Measurements from ENCODE around the gene PDE6G. TPM values are rescaled to one million over a fixed set of nuclear protein-coding genes. Genes with fewer than 3 reads are reported as not detected.

Gene PDE6G
- total RNA-seq, 1 donor from 2014 or later = 1.2 TPM

DNA sequence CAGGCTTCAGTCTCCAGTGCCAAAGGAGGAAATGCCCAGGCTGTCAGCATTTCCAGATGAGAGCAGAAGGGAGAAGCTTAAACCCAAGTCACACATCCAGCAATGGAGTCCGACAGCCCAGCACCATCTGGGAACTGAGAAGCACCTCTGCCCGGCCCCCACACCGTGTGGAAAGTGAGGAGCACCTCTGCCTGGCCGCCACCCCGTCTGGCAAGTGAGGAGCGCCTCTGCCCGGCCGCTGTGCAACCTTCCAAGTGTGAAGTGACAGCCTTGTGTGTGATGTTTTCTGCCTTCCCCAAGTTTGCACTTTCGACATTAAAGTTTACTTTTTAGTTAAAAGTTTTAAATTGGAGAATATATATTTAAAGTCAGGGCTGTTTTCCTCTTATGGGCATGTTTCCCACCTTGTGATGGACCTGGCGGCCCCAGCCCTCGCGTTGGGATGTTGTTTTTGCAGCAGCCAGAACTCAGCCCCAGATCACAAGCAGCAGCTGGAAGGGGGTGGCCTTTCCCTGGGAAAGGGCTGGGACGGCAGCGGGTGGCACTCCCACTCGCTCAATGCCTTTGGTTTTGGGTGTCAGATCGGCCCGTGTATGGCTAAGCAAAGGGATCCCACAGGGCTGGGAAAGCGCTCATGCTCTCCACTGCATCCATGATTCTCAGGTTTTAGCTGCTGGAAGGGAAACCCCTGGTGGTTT lies 17.4 kb upstream of the PDE6G start:
- Mint-ChIP-seq H3K27ac (no peak overlapping the region), H3K36me3 (ENCODE audit: low read depth) (peaks cover 50% of the 10 kb centered on the region), H3K27me3 (no peaks in the 10 kb centered on the region), H3K4me1 (peaks cover 6% of the 10 kb centered on the region), H3K4me3 (no peak overlapping the region), H3K9me3 (no peaks in the 10 kb centered on the region)
- no peak for DNase-seq
- CTCF ChIA-PET = no interaction called here
- TF ChIP-seq, protein P1, sequence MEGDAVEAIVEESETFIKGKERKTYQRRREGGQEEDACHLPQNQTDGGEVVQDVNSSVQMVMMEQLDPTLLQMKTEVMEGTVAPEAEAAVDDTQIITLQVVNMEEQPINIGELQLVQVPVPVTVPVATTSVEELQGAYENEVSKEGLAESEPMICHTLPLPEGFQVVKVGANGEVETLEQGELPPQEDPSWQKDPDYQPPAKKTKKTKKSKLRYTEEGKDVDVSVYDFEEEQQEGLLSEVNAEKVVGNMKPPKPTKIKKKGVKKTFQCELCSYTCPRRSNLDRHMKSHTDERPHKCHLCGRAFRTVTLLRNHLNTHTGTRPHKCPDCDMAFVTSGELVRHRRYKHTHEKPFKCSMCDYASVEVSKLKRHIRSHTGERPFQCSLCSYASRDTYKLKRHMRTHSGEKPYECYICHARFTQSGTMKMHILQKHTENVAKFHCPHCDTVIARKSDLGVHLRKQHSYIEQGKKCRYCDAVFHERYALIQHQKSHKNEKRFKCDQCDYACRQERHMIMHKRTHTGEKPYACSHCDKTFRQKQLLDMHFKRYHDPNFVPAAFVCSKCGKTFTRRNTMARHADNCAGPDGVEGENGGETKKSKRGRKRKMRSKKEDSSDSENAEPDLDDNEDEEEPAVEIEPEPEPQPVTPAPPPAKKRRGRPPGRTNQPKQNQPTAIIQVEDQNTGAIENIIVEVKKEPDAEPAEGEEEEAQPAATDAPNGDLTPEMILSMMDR (IDR thresholded peaks at IDR 0.05) = no peak
- POLR2A ChIA-PET = interaction anchor here (0.6 to 2.3 kb wide), 2 partner anchors 10 to 182 kb away, joined by 6 to 10 read pairs; partner anchors contain the start of genes ARL16 and HGS
- intact Hi-C loops (cut with micrococcal nuclease) = no loop called here
- ATAC-seq (ENCODE audit: low read depth) = no peak

DNA sequence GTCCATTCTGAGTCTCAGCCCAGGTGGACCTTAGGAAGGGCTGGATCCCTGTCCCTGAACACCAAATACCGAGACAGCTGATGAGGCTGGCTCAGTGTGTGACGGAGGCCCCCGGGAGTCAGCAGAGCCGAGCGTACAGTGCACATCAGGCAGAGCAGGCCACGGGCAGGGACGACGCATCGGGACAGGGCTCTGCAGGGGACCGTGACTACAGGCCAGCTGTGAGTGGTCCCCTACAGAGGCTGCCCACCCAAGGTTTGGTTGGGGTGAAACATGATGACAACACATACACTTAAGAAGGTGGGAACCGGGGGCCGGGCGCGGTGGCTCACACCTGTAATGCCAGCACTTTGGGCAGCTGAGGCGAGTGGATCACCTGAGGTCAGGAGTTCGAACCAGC lies 16.6 kb upstream of the PDE6G start:
- no peak for ATAC-seq (ENCODE audit: low read depth)
- no peak for DNase-seq
- Mint-ChIP-seq H3K27me3 (no peaks in the 10 kb centered on the region), H3K9me3 (no peaks in the 10 kb centered on the region), H3K4me1 (peaks cover 12% of the 10 kb centered on the region), H3K27ac (no peak overlapping the region), H3K36me3 (ENCODE audit: low read depth) (peaks cover 57% of the 10 kb centered on the region), H3K4me3 (no peak overlapping the region)
- intact Hi-C loops (cut with micrococcal nuclease) = no loop called here
- POLR2A ChIA-PET = interaction anchor here (0.6 kb wide), 1 partner anchor 183 kb away, joined by 6 read pairs; no protein-coding TSS in a partner anchor
- TF ChIP-seq, protein P1 (IDR thresholded peaks at IDR 0.05) = no peak
- CTCF ChIA-PET = interaction anchor here (1.1 kb wide), 1 partner anchor 10 kb away, joined by 3 read pairs; the partner anchor contains the start of gene ARL16

DNA sequence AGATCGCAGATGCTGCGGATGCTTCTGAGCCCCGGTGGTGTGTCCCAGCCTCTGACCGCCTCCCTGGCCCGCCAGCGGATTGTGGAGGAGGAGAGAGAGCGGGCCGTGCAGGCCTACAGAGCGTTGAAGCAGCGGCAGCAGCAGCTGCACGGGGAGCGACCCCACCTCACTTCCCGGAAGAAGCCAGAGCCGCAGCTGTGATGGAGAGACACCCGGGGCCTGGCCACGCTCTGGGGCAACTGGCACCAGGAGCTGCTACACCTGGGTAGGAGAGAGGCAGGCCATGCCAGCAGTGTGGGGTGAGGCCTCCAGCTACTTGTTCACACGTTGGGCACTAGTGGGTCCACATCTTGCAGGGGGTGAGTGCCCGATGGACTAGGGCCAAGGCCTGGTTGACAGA lies 16.2 kb upstream of the PDE6G start:
- H3K4me1 Mint-ChIP-seq = peaks cover 17% of the 10 kb centered on the region
- H3K27me3 Mint-ChIP-seq = no peaks in the 10 kb centered on the region
- intact Hi-C loops (cut with micrococcal nuclease) = no loop called here
- POLR2A ChIA-PET = no interaction called here
- DNase-seq (no peak), ATAC-seq (ENCODE audit: low read depth) (no peak)
- no peak overlapping the region for H3K4me3 Mint-ChIP-seq
- TF ChIP-seq, protein P1 (IDR thresholded peaks at IDR 0.05) = no peak
- CTCF ChIA-PET = interaction anchor here (1.1 kb wide), 1 partner anchor 11 kb away, joined by 3 read pairs; the partner anchor contains the start of gene ARL16
- peaks cover 61% of the 10 kb centered on the region for H3K36me3 Mint-ChIP-seq (ENCODE audit: low read depth)
- H3K27ac Mint-ChIP-seq = no peak overlapping the region
- H3K9me3 Mint-ChIP-seq = no peaks in the 10 kb centered on the region

DNA sequence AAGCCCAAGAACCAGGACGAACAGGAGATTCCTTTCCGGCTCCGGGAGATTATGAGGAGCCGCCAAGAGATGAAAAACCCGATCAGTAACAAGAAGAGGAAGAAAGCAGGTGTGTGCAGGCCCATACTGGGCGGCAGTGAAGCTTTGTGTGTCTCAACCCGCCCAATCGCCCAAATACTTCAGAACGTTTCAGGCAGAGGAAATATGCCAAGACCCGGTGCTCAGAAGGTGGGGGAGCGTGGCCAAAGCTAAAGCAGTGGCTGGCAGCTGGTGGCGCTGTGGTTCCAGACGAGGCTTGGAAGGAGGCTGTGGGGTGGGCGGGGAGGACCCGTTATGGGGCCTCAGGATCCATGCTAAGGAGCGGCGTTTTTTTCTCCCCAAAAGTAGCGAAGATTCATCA lies 11.4 kb upstream of the PDE6G start:
- Mint-ChIP-seq H3K36me3 (ENCODE audit: low read depth) (peaks cover 53% of the 10 kb centered on the region), H3K4me3 (peak overlapping the region; percentile 91), H3K9me3 (no peaks in the 10 kb centered on the region), H3K4me1 (peaks cover 28% of the 10 kb centered on the region), H3K27me3 (no peaks in the 10 kb centered on the region), H3K27ac (peak overlapping the region; percentile 46)
- TF ChIP-seq, protein P1 (IDR thresholded peaks at IDR 0.05) = no peak
- CTCF ChIA-PET = no interaction called here
- intact Hi-C loops (cut with micrococcal nuclease) = loop anchor here (2.0 kb wide), 2 partner anchors 35 to 193 kb away; partner anchors contain the start of genes MRPL12 and P4HB
- POLR2A ChIA-PET = interaction anchor here (0.7 to 2.0 kb wide), 4 partner anchors 11 to 1210 kb away, joined by 3 to 25 read pairs (median 8); partner anchors contain the start of gene MRPL12
- DNase-seq = no peak
- no peak for ATAC-seq (ENCODE audit: low read depth)
